IMR-90 (cell line): Measurements from ENCODE around the gene DVL1. TPM values are rescaled to one million over a fixed set of nuclear protein-coding genes. Genes with fewer than 3 reads are reported as not detected.

ENCODE experiments used
- ATAC-seq: fragments of 200-7000 bp; cut with Tn5 transposase; 2 replicates; pipeline ENCODE4 v1.9.1; 2020; ENCODE audit warnings: low read depth, mild to moderate bottlenecking, moderate library complexity
- BruUV-seq: library from RNA; stranded (reverse); fragments of 400-500 nt; replicated peaks from 2 replicates; lab custom pipeline; 2021; lab: Mats Ljungman, UMichigan
- CTCF ChIA-PET: fragments of 300-600 bp; formaldehyde crosslinking; extraction: SDS; loops from one replicate; lab custom pipeline; 2021; ENCODE audit warnings: antibody characterized with exemption; lab: Yijun Ruan, JAX
- POLR2A ChIA-PET: fragments of 300-600 bp; sonication (Branson Sonifier 250); formaldehyde crosslinking; loops from one replicate; lab custom pipeline; 2022; ENCODE audit warnings: antibody characterized with exemption; ENCODE audit not compliant: unreplicated experiment; lab: Charles Lee
- DNase-seq: peaks from one replicate; pipeline ENCODE4 v3.0.0; 2013
- H2AFZ ChIP-seq: replicated peaks from 2 replicates; pipeline ENCODE3; 2013; ENCODE audit warnings: low read length, mild to moderate bottlenecking; ENCODE audit not compliant: poor library complexity
- H2AK5ac ChIP-seq: 2 replicates; pipeline ENCODE4 v1.6.1; 2013; ENCODE audit warnings: low read depth, low read length, inconsistent platforms
- H2AK9ac ChIP-seq: replicated peaks from 2 replicates; pipeline ENCODE3; 2013; ENCODE audit warnings: mild to moderate bottlenecking, low read depth, low read length, moderate library complexity; ENCODE audit not compliant: poor library complexity
- H2BK120ac ChIP-seq: 2 replicates; pipeline ENCODE4 v1.6.1; 2013; ENCODE audit warnings: low read depth, low read length, inconsistent platforms
- H2BK15ac ChIP-seq: 3 replicates; pipeline ENCODE4 v1.6.1; 2013; ENCODE audit warnings: low read depth, low read length, inconsistent platforms
- H2BK20ac ChIP-seq: 2 replicates; pipeline ENCODE4 v1.6.1; 2013; ENCODE audit warnings: low read depth, mild to moderate bottlenecking, inconsistent platforms, low read length, moderate library complexity
- H2BK5ac ChIP-seq: 2 replicates; pipeline ENCODE4 v1.6.1; 2013; ENCODE audit warnings: mild to moderate bottlenecking, low read depth, low read length, inconsistent platforms; ENCODE audit not compliant: poor library complexity, severe bottlenecking
- H3K14ac ChIP-seq: replicated peaks from 2 replicates; pipeline ENCODE4 v1.6.1; 2013; ENCODE audit warnings: low read depth, low read length, inconsistent platforms
- H3K18ac ChIP-seq: 2 replicates; pipeline ENCODE4 v1.6.1; 2013; ENCODE audit warnings: low read depth, low read length, control low read depth
- H3K23ac ChIP-seq: 2 replicates; pipeline ENCODE4 v1.6.1; 2013; ENCODE audit warnings: low read depth, low read length, inconsistent platforms
- H3K27ac ChIP-seq: 2 replicates; pipeline ENCODE4 v1.5.1; 2013; ENCODE audit warnings: mild to moderate bottlenecking, control low read depth, low read length; ENCODE audit not compliant: insufficient read depth
- H3K27me3 ChIP-seq: 2 replicates; pipeline ENCODE4 v1.6.1; 2013; ENCODE audit warnings: low read length; ENCODE audit not compliant: control insufficient read depth, insufficient read depth
- H3K36me3 ChIP-seq: 2 replicates; pipeline ENCODE4 v1.6.1; 2013; ENCODE audit warnings: low read length, mixed read lengths; ENCODE audit not compliant: control insufficient read depth, insufficient read depth
- H3K4ac ChIP-seq: 2 replicates; pipeline ENCODE4 v1.6.1; 2013; ENCODE audit warnings: low read depth, low read length, inconsistent platforms
- H3K4me1 ChIP-seq: 2 replicates; pipeline ENCODE4 v1.6.1; 2013; ENCODE audit warnings: low read length, mixed read lengths; ENCODE audit not compliant: control insufficient read depth, insufficient read depth
- H3K4me2 ChIP-seq: 2 replicates; pipeline ENCODE4 v1.6.1; 2013; ENCODE audit warnings: low read depth, mild to moderate bottlenecking, control low read depth, low read length, moderate library complexity
- H3K4me3 ChIP-seq: 2 replicates; pipeline ENCODE4 v1.5.1; 2013; ENCODE audit warnings: low read depth, mild to moderate bottlenecking, control low read depth, low read length, moderate library complexity; ENCODE audit not compliant: insufficient read depth
- H3K56ac ChIP-seq: 2 replicates; pipeline ENCODE4 v1.6.1; 2013; ENCODE audit warnings: low read length, inconsistent platforms; ENCODE audit not compliant: insufficient read depth; ENCODE audit errors: extremely low read depth
- H3K79me1 ChIP-seq, 2 experiments: 2 replicates each; pipeline ENCODE4 v1.6.1; 2013; ENCODE audit warnings: low read length in 2 of 2, inconsistent platforms in 1 of 2, low read depth in 1 of 2
- H3K9ac ChIP-seq: 2 replicates; pipeline ENCODE4 v1.6.1; 2013; ENCODE audit warnings: low read depth, low read length, control low read depth
- H3K9me1 ChIP-seq: 2 replicates; pipeline ENCODE4 v1.6.1; 2013; ENCODE audit warnings: low read length, inconsistent platforms; ENCODE audit not compliant: insufficient read depth
- H3K9me3 ChIP-seq: 2 replicates; pipeline ENCODE4 v1.6.1; 2013; ENCODE audit warnings: low read length; ENCODE audit not compliant: control insufficient read depth, insufficient read depth
- H4K20me1 ChIP-seq: 2 replicates; pipeline ENCODE4 v1.6.1; 2013; ENCODE audit warnings: low read length, inconsistent platforms; ENCODE audit not compliant: insufficient read depth
- H4K5ac ChIP-seq: 2 replicates; pipeline ENCODE4 v1.6.1; 2013; ENCODE audit warnings: mild to moderate bottlenecking, low read depth, low read length, control low read depth
- H4K8ac ChIP-seq, 2 experiments: 2 replicates each; pipeline ENCODE4 v1.6.1; 2013; ENCODE audit warnings: low read depth in 2 of 2, low read length in 2 of 2, control low read depth in 1 of 2, inconsistent platforms in 1 of 2
- H4K91ac ChIP-seq: 2 replicates; pipeline ENCODE4 v1.6.1; 2013; ENCODE audit warnings: low read depth, low read length, inconsistent platforms; ENCODE audit not compliant: insufficient read depth
- MAFK ChIP-seq: IDR thresholded peaks from 2 replicates; pipeline ENCODE4 v1.6.1; 2012; ENCODE audit warnings: low read depth, low read length, improper control_type of control experiment
- MAZ ChIP-seq: IDR thresholded peaks from 2 replicates; pipeline ENCODE4 v1.6.1; 2012; ENCODE audit warnings: low read depth, mild to moderate bottlenecking, low read length, improper control_type of control experiment, moderate library complexity, borderline replicate concordance
- RAD21 ChIP-seq: IDR thresholded peaks from 2 replicates; pipeline ENCODE4 v1.6.1; 2012; ENCODE audit warnings: low read length, improper control_type of control experiment
- SMC3 ChIP-seq: fragments of 150-350 bp; IDR thresholded peaks from 2 replicates; pipeline ENCODE4 v1.6.1; 2016; ENCODE audit warnings: low read depth, mild to moderate bottlenecking, antibody characterized with exemption, low read length, moderate library complexity
- WGBS, 2 experiments: methylation state at CpG; one replicate each; pipeline versions ENCODE4 v1.1.5 to v1.1.7; 2013; ENCODE audit warnings: missing lambda C conversion rate in 2 of 2; ENCODE audit not compliant: insufficient read length in 1 of 2; ENCODE audit errors: extremely low coverage in 2 of 2; 5-methylcytosine and 5-hydroxymethylcytosine counted together
- dilution Hi-C: fragments of 300-500 bp; cut with HindIII; formaldehyde crosslinking; loops from one replicate; pipeline ENCODE4 v1.14.3; 2018; ENCODE audit warnings: low sequenced_read_pairs; ENCODE audit not compliant: unreplicated experiment
- in situ Hi-C: fragments of 300-500 bp; cut with MboI; formaldehyde crosslinking; loops from 3 replicates; pipeline ENCODE4 v1.14.3; 2019; ENCODE audit warnings: low sequenced_read_pairs, inconsistent platforms, mixed read lengths
- intact Hi-C: fragments of 100-400 bp; cut with micrococcal nuclease; formaldehyde crosslinking; loops from 2 replicates; pipeline ENCODE4 v1.10.0; 2022
- polyA plus RNA-seq, 3 experiments: library from polyadenylated mRNA; depleted of rRNA; stranded (reverse); fragments of >200 nt; gene quantifications; 2 replicates each; pipeline ENCODE4 v1.2.3, GENCODE V29; 2012; ENCODE audit warnings: low replicate concordance in 1 of 3
- total RNA-seq: library from RNA; depleted of rRNA; stranded (reverse); fragments of >200 nt; gene quantifications from 2 replicates; pipeline ENCODE4 v1.2.3, GENCODE V29; 2012
- TF ChIP-seq, protein P1 (sequence below): fragments of 150-350 bp; IDR thresholded peaks from 2 replicates; pipeline ENCODE4 v1.6.1; 2017; ENCODE audit warnings: mild to moderate bottlenecking, antibody characterized with exemption, low read length, low read depth

DVL1 gene
- total and polyA plus RNA-seq, 2 of the 4 experiments (the other 2 are of a cell fraction): 27.2 to 35.9 TPM

DNA sequence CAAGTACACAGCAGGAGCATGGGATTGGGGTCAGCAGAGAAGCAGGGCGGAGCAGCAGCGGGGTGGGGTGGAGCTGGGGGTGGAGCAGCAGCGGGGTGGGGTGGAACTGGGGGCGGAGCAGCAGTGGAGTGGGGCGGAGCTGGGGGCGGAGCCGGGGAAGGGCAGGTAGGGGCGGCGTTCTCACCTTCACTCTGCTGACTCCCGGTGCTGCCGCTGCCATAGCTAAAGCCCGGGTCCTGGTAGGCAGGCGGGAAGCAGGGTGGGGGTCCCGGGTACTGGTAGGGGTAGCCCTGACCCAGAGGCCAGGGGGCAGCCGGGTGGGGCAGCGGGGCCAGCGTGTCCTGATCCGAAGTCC is 11.4 kb downstream of the DVL1 start:
- intact Hi-C loops: no loop called here

More for the DNA sequence above, 11.4 kb downstream of the DVL1 start:
- ATAC-seq (0 out of 2 replicates have a peak, but pooled peaks have one; percentile 47), DNase-seq (no peak)
- Histone ChIP-seq H4K91ac (no peak overlapping the region), H2AFZ (no peak overlapping the region), H3K14ac (no peak overlapping the region), H4K5ac (no peak overlapping the region), H4K20me1 (peaks cover 18% of the 10 kb centered on the region), H3K4me2 (no peak overlapping the region), H3K9me3 (no peaks in the 10 kb centered on the region), H4K8ac (no peak overlapping the region), H3K9me1 (peaks cover 9% of the 10 kb centered on the region), H2AK9ac (no peak overlapping the region), H2BK20ac (no peak overlapping the region), H3K9ac (no peak overlapping the region), H2BK15ac (no peak overlapping the region), H2AK5ac (no peak overlapping the region), H3K27ac (no peak overlapping the region), H3K4me1 (no peaks in the 10 kb centered on the region), H3K27me3 (no peaks in the 10 kb centered on the region), H2BK120ac (no peak overlapping the region), H2BK5ac (no peak overlapping the region), H3K23ac (no peak overlapping the region), H3K18ac (no peak overlapping the region), H3K4me3 (no peak overlapping the region), H3K36me3 (peaks cover 48% of the 10 kb centered on the region), H3K4ac (no peak overlapping the region), H3K56ac (no peak overlapping the region), H3K79me1 (peaks cover 12 to 19% of the 10 kb centered on the region in 2 experiments)
- ChIA-PET CTCF (no interaction called here), POLR2A (no interaction called here)
- in situ Hi-C loops (no loop called here), dilution Hi-C loops (no loop called here)
- no TSS peak for BruUV-seq
- TF ChIP-seq SMC3 (no peak), MAZ (no peak), RAD21 (no peak), MAFK (no peak)
- TF ChIP-seq, protein P1, sequence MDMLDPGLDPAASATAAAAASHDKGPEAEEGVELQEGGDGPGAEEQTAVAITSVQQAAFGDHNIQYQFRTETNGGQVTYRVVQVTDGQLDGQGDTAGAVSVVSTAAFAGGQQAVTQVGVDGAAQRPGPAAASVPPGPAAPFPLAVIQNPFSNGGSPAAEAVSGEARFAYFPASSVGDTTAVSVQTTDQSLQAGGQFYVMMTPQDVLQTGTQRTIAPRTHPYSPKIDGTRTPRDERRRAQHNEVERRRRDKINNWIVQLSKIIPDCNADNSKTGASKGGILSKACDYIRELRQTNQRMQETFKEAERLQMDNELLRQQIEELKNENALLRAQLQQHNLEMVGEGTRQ: no peak
- 79% methylated on average over 5 of the region's 18 CpGs; no CpG with 5 or more reads in 1 of the 2 experiments for WGBS, 2 experiments
